Posterior cingulate gyrus (tissue), 11 donors: ENCODE results near the gene RET.
"Not testable (repeated sequence)": the region's sequence is repeated elsewhere in the genome, so short reads cannot be mapped to it uniquely, and the experiment has no call there.

ENCODE experiments used
- DNase-seq, 10 donors: peaks; one replicate each; pipeline versions ENCODE4 v3.0.0 to v3.0.0-alpha.2; 2020 to 2021; ENCODE audit warnings: mixed read lengths in 3 of 10
- intact Hi-C: fragments of 100-400 bp; cut with DNase I; formaldehyde crosslinking; loops from one replicate; pipeline ENCODE4 v1.15.1; 2023

Gene RET

DNA sequence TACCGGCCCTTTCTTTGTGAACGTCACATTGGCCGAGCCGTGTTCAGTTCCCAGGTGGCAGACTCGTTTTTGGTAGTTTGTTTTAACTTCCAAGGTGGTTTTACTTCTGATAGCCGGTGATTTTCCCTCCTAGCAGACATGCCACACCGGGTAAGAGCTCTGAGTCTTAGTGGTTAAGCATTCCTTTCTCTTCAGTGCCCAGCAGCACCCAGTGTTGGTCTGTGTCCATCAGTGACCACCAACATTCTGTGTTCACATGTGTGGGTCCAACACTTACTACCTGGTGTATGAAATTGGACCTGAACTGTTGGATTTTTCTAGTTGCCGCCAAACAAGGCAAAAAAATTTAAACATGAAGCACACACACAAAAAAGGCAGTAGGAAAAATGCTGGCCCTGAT lies 51.5 kb downstream of the RET start:
- intact Hi-C loops = no loop called here
- no peak for DNase-seq

DNA sequence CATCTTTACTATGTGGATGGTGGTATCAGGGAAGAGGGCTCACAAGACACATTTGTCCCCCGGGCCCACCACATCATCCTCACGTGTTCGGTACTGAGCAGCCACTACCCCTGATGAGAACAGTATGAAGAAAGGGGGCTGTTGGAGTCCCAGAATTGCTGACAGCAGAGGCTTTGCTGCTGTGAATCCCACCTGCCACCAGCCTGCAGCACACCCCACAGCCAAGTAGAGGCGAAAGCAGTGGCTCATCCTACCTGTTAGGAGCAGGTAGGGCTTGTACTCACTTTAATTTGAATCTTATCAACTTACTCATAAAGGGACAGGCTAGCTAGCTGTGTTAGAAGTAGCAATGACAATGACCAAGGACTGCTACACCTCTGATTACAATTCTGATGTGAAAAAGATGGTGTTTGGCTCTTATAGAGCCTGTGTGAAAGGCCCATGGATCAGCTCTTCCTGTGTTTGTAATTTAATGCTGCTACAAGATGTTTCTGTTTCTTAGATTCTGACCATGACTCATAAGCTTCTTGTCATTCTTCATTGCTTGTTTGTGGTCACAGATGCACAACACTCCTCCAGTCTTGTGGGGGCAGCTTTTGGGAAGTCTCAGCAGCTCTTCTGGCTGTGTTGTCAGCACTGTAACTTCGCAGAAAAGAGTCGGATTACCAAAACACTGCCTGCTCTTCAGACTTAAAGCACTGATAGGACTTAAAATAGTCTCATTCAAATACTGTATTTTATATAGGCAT lies 52.3 kb downstream of the RET start:
- intact Hi-C loops = no loop called here
- DNase-seq = peak in 2 of 10 donors; percentile 58 to 84

- intact Hi-C loops = no loop called here
Measured at GRCh38 chr10:43130770-43131171, 53.9 kb downstream of the RET start.

DNA sequence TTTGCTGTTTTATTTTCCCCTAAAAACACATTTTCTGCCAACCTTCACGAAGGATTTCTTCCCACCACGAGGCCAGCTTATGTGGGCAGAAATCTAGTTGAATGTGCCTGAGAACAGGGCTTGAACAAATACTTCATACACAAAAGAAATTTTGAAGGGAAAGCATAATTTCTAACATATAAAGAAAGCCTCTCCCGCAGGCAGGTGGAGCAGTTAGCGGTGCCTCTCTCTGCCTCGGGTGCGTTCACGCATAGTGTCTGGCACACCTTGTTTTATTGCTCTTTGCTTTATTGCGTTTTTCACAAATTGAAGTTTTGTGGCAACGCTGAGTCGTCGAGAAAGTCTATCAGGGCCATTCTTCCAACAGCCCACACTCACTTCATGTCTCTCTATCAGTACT lies 54.4 kb downstream of the RET start:
- DNase-seq = peak in 1 of 10 donors; percentile 24
- intact Hi-C loops = no loop called here

More at GRCh38 chr10:43130770-43131171, 53.9 kb downstream of the RET start:
- peak in 3 of 10 donors; percentile 9 to 81 (median 78) for DNase-seq

GRCh38 chr10:43131906-43132305 lies 55.0 kb downstream of the RET start:
- peak in 2 of 10 donors; percentile 5 to 20 for DNase-seq
- intact Hi-C loops = no loop called here

DNA sequence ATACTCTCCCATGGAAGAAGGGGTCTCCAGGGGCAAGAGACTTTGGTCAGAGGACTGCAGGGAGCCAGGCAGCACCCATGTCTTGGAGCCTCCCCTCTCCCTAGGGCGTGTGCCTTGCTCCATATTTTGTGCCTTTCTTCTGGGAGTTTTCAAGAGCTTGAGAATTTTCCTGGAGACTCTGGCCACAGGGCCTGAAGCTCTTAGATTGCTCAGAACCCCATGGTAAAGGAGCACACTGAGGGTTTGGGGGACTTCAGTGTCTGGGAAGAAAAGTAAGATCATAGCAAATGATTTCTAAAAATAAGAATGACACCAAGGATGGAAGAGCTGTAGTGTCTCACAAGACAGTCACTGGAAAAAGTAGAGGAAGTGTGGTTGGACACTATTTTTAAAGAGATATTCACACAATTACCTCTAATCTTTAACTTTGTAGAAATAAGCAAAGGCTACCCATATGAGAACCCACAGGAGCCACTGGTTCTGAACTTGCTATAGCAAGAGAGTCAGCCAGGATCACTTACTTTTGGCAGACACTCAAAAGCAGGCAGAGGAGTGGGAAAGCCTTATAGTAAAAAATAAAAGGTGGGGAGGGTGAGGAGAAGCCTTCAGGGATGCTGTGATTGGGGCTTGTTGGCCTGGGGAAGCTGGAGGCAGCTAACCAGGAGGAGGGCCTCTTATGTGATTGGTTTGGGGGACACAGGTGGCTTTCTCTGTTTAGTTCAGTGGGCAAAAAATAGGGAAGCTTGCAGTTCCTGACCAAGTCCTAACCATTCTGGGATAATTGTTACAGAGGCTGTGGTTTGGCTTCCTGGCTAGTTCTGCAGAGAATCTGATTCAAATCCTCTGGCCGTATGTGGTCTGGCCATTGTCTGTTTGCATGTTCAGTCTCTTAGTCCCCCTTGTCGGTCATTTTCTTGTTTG lies 56.3 kb downstream of the RET start:
- DNase-seq = peak in 2 of 10 donors; percentile 2 to 52
- intact Hi-C loops = no loop called here

DNA sequence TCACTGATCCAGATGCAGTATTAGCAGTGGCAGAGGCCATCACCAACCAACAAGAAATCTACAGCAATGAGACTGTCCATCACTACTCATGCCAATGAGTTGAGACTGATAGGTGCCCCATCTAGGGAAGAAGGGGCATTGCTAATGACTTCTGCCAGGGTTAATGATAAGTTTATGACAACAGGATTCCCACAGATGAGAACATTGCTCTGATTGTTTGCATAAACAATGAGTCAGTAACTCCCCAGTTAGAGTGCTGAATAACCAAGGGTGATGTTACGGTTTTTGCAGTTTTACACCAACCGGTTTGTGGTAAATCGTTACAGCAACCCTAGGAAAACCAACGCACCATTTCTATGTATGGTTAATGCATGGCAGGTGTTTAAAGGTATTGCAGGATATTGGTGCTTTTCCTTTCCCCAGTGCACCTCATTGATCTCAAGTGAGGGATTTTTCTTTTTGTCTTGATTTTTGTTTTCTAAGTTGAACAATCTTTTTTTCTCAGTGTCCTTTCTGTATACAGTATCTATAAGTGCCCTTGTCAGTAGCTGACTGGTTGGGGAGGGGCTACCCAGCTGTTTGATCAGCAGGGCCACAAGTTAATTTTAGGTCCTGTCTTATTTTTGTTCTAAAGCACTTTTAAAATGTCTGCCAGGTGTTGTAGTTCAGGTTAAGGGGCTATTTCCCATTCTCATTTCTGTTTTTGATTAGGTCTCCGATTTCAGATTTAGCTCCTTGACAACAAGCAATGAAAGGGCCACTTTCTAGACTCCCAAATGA lies 57.4 kb downstream of the RET start:
- intact Hi-C loops = no loop called here
- no peak for DNase-seq

- DNase-seq = no peak
- intact Hi-C loops = no loop called here
Measured at GRCh38 chr10:43135064-43135463, 58.2 kb downstream of the RET start.

- intact Hi-C loops = no loop called here
- no peak for DNase-seq
Measured at GRCh38 chr10:43135656-43136055, 58.8 kb downstream of the RET start.

DNA sequence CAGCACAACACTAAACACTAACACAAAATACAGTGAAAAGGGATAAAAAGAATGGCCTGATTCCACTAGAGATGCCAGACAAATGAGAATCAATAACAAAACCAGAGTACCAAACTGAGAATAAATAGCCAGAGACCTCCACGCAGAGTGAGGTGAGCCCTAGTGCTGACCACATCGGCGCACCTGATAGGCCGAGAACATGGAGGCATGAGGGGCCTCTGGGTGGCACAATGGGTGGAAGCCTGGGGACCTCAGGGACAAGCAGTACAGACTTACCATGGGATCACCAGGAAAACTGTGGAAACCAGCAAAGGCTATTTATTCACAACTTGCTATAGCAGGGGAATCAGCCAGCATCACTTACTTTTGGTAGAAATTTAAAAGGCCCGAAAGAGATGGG lies 59.6 kb downstream of the RET start:
- intact Hi-C loops = no loop called here
- peak in 2 of 10 donors; percentile 55 for DNase-seq

GRCh38 chr10:43136995-43137716 lies 60.3 kb downstream of the RET start:
- intact Hi-C loops = no loop called here
- DNase-seq = peak in 1 of 10 donors; percentile 26

- peak in 9 of 10 donors; percentile 52 to 96 (median 60) for DNase-seq
- intact Hi-C loops = no loop called here
Measured at GRCh38 chr10:43137717-43138020, 60.8 kb downstream of the RET start.

DNA sequence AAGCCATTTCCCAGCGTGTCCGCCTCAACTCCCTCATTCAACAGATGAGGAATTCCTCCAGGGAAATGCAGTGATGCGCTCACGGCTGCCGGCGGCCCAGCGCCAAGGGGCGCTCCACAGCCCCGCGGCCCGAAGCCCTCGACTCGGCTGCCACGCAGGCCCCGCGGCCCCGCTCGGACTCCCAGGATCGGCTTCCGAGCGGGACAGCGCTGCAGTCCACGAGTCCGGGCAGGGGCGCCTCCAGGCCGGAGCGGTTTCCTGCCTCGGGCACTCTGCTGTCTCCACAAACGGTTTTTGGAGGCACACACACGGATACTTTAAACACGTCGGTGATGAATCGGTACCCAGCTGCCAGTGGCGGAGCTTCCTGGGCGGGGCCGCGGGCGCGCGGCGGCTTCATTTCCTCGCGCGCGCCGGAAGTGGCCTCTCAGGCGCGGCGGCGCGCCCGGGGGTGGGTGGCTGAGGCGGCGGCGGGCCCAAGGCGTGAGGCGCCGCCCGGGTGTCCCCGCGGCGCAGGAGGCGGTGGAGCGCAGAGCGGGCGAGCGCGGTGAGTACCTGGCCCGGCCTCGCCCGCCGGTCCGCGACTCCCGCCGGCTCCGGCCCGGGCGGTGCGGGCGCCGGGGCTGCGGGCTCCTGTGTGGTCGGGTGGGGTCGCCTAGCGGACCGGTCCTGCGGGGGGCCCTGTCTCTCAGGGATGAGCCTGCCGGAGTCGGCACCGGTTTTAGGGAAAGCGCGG lies 61.3 kb downstream of the RET start, which contains the start of gene CSGALNACT2:
CSGALNACT2 (plus strand) TSS at position 425 of the 736 bp plus-strand sequence. CDS start 16,705 bp downstream, outside the sequence.
- intact Hi-C loops = no loop called here

GRCh38 chr10:43138757-43139241 lies 61.9 kb downstream of the RET start:
- DNase-seq = peak in 2 of 10 donors; percentile 24 to 84
- intact Hi-C loops = no loop called here

More for the DNA sequence above, 61.3 kb downstream of the RET start, which contains the start of gene CSGALNACT2:
- peak; percentile 68 to 97 (median 82) for DNase-seq

GRCh38 chr10:43141421-43141820 lies 64.6 kb downstream of the RET start:
- intact Hi-C loops = no loop called here
- no peak for DNase-seq

GRCh38 chr10:43145311-43145710 lies 68.4 kb downstream of the RET start:
- no peak for DNase-seq
- intact Hi-C loops = no loop called here

DNA sequence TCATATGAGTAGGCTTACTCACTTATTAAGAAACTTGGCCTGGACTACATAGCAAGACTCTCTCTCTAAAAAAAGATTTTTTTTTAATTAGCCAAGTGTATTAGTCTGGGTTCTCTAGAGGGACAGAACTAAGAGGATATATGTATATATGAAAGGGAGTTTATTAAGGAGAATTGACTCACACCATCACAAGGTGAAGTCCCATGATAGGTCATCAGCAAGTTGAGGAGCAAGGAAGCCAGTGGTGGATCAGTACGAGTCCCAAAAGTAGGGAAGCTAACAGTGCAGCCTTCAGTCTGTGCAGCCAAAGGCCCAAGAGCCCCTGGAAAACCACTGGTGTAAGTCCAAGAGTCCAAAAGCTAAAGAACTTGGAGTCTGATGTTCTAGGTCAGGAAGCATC lies 69.1 kb downstream of the RET start:
- DNase-seq, intact Hi-C loops: not testable (repeated sequence)

- DNase-seq = no peak
- intact Hi-C loops = no loop called here
Measured at GRCh38 chr10:43151371-43151770, 74.5 kb downstream of the RET start.

DNA sequence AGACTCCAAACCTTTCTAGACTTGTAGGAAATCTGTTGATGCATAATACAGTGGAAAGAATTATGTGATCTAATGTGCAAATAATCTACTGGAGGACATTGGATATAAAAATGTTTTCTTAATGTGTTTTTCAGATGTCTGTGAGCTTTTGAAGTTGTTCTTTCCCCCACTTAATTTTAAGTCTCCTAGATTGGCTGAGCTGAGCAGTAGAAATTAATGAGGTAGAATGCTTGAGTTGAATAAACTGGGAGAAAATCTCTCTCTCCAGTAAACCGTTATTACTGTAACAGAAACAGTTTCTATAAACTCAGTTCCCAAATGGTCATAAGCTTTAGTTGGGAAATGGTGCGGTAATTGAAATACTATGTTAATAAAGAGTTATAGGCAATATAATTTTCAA lies 77.0 kb downstream of the RET start:
- no peak for DNase-seq
- intact Hi-C loops = no loop called here
